Lower lobe of right lung (tissue), 2 donors: ENCODE data around the gene PEX3. TPM values are rescaled to one million over a fixed set of nuclear protein-coding genes. Genes with fewer than 3 reads are reported as not detected.
A peak's percentile ranks its signal among the peaks of the same experiment; 100 is the strongest.
"Not testable (repeated sequence)": the region's sequence is repeated elsewhere in the genome, so short reads cannot be mapped to it uniquely, and the experiment has no call there.

Source experiments
- ATAC-seq, 2 donors: fragments of 200-7000 bp; cut with Tn5 transposase; one replicate each; pipeline ENCODE4 v1.9.1; 2020 to 2022; ENCODE audit warnings: mild to moderate bottlenecking in 2 of 2, moderate library complexity in 2 of 2
- DNase-seq: peaks from one replicate; pipeline ENCODE4 v3.0.0-alpha.2; 2020
- H3K27ac ChIP-seq: fragments of 200-600 bp; one replicate; pipeline ENCODE4 v1.8.0; 2022
- H3K27me3 ChIP-seq: fragments of 200-600 bp; one replicate; pipeline ENCODE4 v1.8.0; 2022; ENCODE audit warnings: low read depth
- H3K36me3 ChIP-seq: fragments of 200-600 bp; one replicate; pipeline ENCODE4 v1.8.0; 2022; ENCODE audit warnings: mild to moderate bottlenecking
- H3K4me1 ChIP-seq: fragments of 200-600 bp; one replicate; pipeline ENCODE4 v1.8.0; 2022
- H3K4me3 ChIP-seq: fragments of 200-600 bp; one replicate; pipeline ENCODE4 v1.8.0; 2022; ENCODE audit warnings: mild to moderate bottlenecking
- H3K9me3 ChIP-seq: fragments of 200-600 bp; one replicate; pipeline ENCODE4 v1.8.0; 2022
- intact Hi-C: fragments of 100-400 bp; cut with DNase I; formaldehyde crosslinking; loops from one replicate; pipeline ENCODE4 v1.11.0; 2022
- total RNA-seq: library from RNA; stranded (reverse); fragmentation: NEBNext Ultra II Directional; extraction: Animal tissue kit (Norgen Biotek cat#: 25700); gene quantifications from one replicate; pipeline ENCODE4 v1.2.1, GENCODE V29; 2021
- TF ChIP-seq, protein P1 (sequence below): fragments of 200-600 bp; IDR thresholded peaks from one replicate; pipeline ENCODE4 v1.8.0; 2022; ENCODE audit warnings: antibody characterized with exemption, mild to moderate bottlenecking
- donor health status: DM: no; HTN: yes; CAD: no; lungs with severe emphysema.

PEX3 gene
- total RNA-seq, 1 donor from 2014 or later: 14.7 TPM

DNA sequence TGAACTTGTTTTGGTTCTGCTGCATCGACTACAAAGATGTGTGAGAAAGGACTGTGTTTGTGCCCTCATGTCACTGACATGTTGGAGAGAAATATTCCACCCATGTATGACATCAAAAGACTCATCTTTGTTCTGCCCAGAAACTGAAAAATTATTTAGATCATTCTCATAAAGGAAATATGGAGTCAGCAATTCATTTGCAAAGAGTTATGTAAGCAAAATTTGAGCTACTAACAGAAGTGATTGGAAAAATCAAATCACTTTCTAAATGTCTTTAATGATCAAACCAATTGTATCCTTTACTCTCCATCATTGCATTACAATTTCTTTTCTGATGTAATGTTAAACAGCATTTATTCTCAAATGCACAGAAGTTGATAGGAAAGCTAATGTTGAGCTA is 19.4 kb upstream of the PEX3 start:
- TF ChIP-seq, protein P1, sequence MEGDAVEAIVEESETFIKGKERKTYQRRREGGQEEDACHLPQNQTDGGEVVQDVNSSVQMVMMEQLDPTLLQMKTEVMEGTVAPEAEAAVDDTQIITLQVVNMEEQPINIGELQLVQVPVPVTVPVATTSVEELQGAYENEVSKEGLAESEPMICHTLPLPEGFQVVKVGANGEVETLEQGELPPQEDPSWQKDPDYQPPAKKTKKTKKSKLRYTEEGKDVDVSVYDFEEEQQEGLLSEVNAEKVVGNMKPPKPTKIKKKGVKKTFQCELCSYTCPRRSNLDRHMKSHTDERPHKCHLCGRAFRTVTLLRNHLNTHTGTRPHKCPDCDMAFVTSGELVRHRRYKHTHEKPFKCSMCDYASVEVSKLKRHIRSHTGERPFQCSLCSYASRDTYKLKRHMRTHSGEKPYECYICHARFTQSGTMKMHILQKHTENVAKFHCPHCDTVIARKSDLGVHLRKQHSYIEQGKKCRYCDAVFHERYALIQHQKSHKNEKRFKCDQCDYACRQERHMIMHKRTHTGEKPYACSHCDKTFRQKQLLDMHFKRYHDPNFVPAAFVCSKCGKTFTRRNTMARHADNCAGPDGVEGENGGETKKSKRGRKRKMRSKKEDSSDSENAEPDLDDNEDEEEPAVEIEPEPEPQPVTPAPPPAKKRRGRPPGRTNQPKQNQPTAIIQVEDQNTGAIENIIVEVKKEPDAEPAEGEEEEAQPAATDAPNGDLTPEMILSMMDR: no peak
- no peaks in the 10 kb centered on the region for H3K9me3 ChIP-seq
- DNase-seq (no peak), ATAC-seq (no peak)
- H3K4me1 ChIP-seq: no peaks in the 10 kb centered on the region
- intact Hi-C loops: no loop called here
- no peaks in the 10 kb centered on the region for H3K36me3 ChIP-seq
- H3K27me3 ChIP-seq: no peaks in the 10 kb centered on the region
- no peak overlapping the region for H3K27ac ChIP-seq
- H3K4me3 ChIP-seq: no peak overlapping the region

DNA sequence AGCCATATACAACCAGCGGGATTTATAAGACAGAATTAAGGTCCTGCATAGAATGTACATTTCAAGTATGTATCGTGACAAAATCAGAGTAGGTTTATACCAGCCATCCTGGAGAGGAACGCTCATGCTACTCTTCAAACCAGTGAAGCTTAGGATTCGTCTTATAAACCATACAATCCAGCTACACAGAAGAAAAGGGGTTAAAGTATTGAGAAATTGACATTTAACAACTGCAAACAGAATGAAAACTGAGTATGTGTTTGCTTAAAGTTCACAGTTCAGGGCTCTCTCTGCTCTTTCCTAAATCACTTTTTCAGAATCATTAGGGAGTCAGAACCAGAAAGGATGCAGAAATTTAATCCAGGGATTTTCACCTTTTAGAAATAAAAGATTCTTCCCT is 18.0 kb upstream of the PEX3 start:
- Histone ChIP-seq H3K27me3 (no peaks in the 10 kb centered on the region), H3K4me1 (no peaks in the 10 kb centered on the region), H3K9me3 (no peaks in the 10 kb centered on the region), H3K36me3 (no peaks in the 10 kb centered on the region), H3K4me3 (no peak overlapping the region), H3K27ac (no peak overlapping the region)
- DNase-seq (no peak), ATAC-seq (no peak)
- TF ChIP-seq, protein P1: no peak
- intact Hi-C loops: no loop called here

DNA sequence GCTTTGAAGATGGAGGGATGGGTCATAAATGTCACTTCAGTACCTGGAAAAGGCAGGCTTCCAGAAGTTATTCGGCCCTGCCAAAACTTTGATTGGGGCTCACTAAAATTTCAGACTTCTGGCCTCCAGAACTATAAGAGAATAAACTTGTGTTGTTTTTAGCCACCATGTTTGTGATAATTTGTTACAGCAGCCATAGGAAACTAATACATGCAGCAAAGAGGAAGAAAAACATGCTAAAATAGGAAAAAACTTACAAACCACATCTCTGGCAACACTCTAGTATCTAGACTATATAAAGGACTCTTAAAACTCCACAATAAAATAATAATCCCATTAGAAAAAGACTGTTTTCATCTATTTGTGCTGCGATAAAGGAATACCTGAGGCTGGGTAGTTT is 9.6 kb upstream of the PEX3 start:
- H3K4me1 ChIP-seq: no peaks in the 10 kb centered on the region
- no peaks in the 10 kb centered on the region for H3K36me3 ChIP-seq
- TF ChIP-seq, protein P1: no peak
- no peak overlapping the region for H3K4me3 ChIP-seq
- H3K9me3 ChIP-seq: no peaks in the 10 kb centered on the region
- DNase-seq (no peak), ATAC-seq (no peak)
- intact Hi-C loops: no loop called here
- no peaks in the 10 kb centered on the region for H3K27me3 ChIP-seq
- no peak overlapping the region for H3K27ac ChIP-seq

DNA sequence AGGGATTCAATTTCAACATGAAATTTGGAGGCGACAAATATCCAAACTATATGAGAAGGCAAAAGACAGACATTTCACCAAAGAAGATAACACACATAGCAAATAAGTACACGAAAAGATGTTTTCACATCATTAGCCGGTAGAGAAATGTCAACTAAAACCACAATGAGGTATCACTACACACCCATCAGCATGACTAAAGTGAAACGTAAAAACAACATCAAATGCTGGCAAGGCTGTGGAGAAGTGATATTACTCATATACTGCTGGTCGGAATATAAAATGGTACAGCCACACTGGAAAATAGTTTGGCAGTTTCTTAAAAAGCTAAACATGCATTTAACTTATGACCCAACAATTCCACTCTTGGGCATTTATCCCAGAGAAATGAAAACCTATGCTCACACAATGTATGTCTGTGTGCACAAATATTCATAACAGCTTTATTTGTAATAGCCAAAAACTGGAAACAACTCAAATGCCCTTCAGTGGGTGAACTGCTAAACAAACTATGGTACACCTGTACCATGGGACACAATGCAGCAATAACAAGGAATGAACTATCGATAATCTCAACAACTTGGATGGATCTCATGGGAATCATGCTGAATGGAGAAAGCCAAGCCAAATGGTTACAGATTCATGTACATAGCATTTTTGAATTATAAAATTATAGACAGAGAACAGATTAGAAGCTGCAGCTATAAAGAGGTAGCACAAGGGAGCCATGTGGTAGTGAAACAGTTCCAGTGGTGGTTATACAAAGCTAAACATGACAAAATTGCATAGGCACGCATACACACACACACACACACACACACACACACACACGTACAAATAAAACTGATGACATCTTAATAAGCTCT is 8.7 kb upstream of the PEX3 start:
- H3K4me1 ChIP-seq: no peaks in the 10 kb centered on the region
- no peaks in the 10 kb centered on the region for H3K36me3 ChIP-seq
- H3K27ac ChIP-seq: no peak overlapping the region
- no peaks in the 10 kb centered on the region for H3K9me3 ChIP-seq
- ATAC-seq (no peak), DNase-seq (no peak)
- H3K27me3 ChIP-seq: no peaks in the 10 kb centered on the region
- intact Hi-C loops: no loop called here
- TF ChIP-seq, protein P1: no peak
- H3K4me3 ChIP-seq: no peak overlapping the region

DNA sequence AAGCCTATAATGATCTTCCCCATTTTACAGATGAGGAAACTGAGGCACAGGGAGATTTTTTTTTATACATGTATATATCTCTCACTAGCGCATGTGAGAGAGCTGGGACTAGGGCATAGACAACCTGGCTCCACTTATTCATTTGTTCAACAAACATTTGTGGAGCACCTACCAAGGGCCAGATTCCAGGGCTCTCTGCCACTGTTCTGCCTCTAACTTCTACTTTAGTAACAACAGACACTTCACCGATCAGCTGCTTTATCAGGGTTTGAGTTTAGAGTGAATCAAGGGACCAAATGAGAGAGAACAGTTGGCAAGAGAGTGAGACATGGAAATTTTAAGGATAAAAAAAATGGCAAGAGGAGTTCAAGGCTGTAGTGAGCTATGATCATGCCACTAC is 7.5 kb upstream of the PEX3 start:
- H3K27ac ChIP-seq: no peak overlapping the region
- intact Hi-C loops: no loop called here
- H3K27me3 ChIP-seq: no peaks in the 10 kb centered on the region
- DNase-seq (no peak), ATAC-seq (peak; percentile 27 to 71)
- H3K36me3 ChIP-seq: no peaks in the 10 kb centered on the region
- H3K4me1 ChIP-seq: no peaks in the 10 kb centered on the region
- H3K9me3 ChIP-seq: no peaks in the 10 kb centered on the region
- TF ChIP-seq, protein P1: no peak
- no peak overlapping the region for H3K4me3 ChIP-seq

DNA sequence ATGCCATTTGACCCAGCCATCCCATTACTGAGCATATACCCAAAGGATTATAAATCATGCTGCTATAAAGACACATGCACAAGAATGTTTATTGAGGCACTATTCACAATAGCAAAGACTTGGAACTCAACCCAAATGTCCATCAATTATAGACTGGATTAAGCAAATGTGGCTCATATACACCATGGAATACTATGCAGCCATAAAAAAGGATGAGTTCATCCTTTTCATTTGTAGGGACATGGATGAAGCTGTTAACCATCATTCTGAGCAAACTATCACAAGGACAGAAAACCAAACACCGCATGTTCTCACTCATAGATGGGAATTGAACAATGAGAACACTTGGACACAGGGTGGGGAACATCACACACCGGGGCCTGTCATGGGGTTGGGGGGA is 2.7 kb upstream of the PEX3 start:
- H3K36me3 ChIP-seq, H3K9me3 ChIP-seq, H3K4me3 ChIP-seq, H3K27ac ChIP-seq, H3K27me3 ChIP-seq, DNase-seq, ATAC-seq, intact Hi-C loops: not testable (repeated sequence)
- peaks cover 18% of the 10 kb centered on the region for H3K4me1 ChIP-seq
